Liver (tissue), 9 donors: ENCODE measurements around the gene C3orf80. TPM values are rescaled to one million over a fixed set of nuclear protein-coding genes. Genes with fewer than 3 reads are reported as not detected.
A peak's percentile ranks its signal among the peaks of the same experiment; 100 is the strongest.

Source experiments
- DNase-seq: peaks from one replicate; pipeline ENCODE4 v3.0.0-alpha.2; 2017; ENCODE audit warnings: low spot score
- H3K27ac ChIP-seq, 2 donors: one replicate each; pipeline ENCODE4 v1.7.0; 2013; ENCODE audit warnings: inconsistent platforms in 2 of 2, low read length in 2 of 2, control low read depth in 1 of 2, low read depth in 1 of 2, mild to moderate bottlenecking in 1 of 2
- H3K27me3 ChIP-seq, 4 donors: one replicate each; pipeline versions ENCODE4 v1.6.1 to v1.7.0; 2013; ENCODE audit warnings: low read length in 3 of 4, inconsistent platforms in 1 of 4, mild to moderate bottlenecking in 1 of 4, moderate library complexity in 1 of 4; ENCODE audit not compliant: control insufficient read depth in 4 of 4, insufficient read depth in 4 of 4
- H3K36me3 ChIP-seq, 4 donors: one replicate each; pipeline versions ENCODE4 v1.6.1 to v1.7.0; 2013; ENCODE audit warnings: low read length in 3 of 4, mild to moderate bottlenecking in 3 of 4, low read depth in 1 of 4, moderate library complexity in 1 of 4; ENCODE audit not compliant: control insufficient read depth in 4 of 4, insufficient read depth in 3 of 4
- H3K4me1 ChIP-seq, 4 donors: one replicate each; pipeline versions ENCODE4 v1.6.1 to v1.7.0; 2013; ENCODE audit warnings: low read length in 3 of 4, mild to moderate bottlenecking in 3 of 4, moderate library complexity in 1 of 4; ENCODE audit not compliant: control insufficient read depth in 4 of 4, insufficient read depth in 4 of 4
- H3K4me3 ChIP-seq, 3 donors: one replicate each; pipeline versions ENCODE4 v1.6.1 to v1.7.0; 2013; ENCODE audit warnings: low read length in 3 of 3, control low read depth in 1 of 3, low read depth in 1 of 3, mild to moderate bottlenecking in 1 of 3
- H3K9ac ChIP-seq, 2 donors: one replicate each; pipeline ENCODE4 v1.7.0; 2013; ENCODE audit warnings: low read length in 2 of 2, mild to moderate bottlenecking in 2 of 2, moderate library complexity in 2 of 2, control low read depth in 1 of 2, low read depth in 1 of 2
- H3K9me3 ChIP-seq, 4 donors: one replicate each; pipeline versions ENCODE4 v1.6.1 to v1.7.0; 2013; ENCODE audit warnings: low read length in 3 of 4; ENCODE audit not compliant: control insufficient read depth in 4 of 4
- EGR1 ChIP-seq, 2 donors: IDR thresholded peaks; 2 replicates each; pipeline ENCODE4 v1.6.1; 2016 to 2018; ENCODE audit warnings: antibody characterized with exemption in 2 of 2, low read depth in 2 of 2
- FOXA1 ChIP-seq: IDR thresholded peaks from 2 replicates; pipeline ENCODE4 v1.6.1; 2016; ENCODE audit warnings: antibody characterized with exemption
- FOXA2 ChIP-seq: IDR thresholded peaks from 2 replicates; pipeline ENCODE4 v1.6.1; 2016; ENCODE audit warnings: antibody characterized with exemption
- GABPA ChIP-seq, 2 donors: IDR thresholded peaks in 1 of 2; conservative IDR thresholded peaks in 1 of 2; 2 replicates each; pipeline ENCODE4 v1.6.1; 2016; ENCODE audit warnings: antibody characterized with exemption in 2 of 2, mild to moderate bottlenecking in 1 of 2, moderate library complexity in 1 of 2
- HNF4A ChIP-seq, 2 donors: conservative IDR thresholded peaks; 2 replicates each; pipeline ENCODE4 v1.6.1; 2016; ENCODE audit warnings: antibody characterized with exemption in 2 of 2, mild to moderate bottlenecking in 2 of 2
- HNF4G ChIP-seq: IDR thresholded peaks from 2 replicates; pipeline ENCODE4 v1.6.1; 2016; ENCODE audit warnings: antibody characterized with exemption
- JUND ChIP-seq, 2 donors: IDR thresholded peaks; 2 replicates each; pipeline ENCODE4 v1.6.1; 2016; ENCODE audit warnings: antibody characterized with exemption in 2 of 2
- MAX ChIP-seq: IDR thresholded peaks from 2 replicates; pipeline ENCODE4 v1.6.1; 2016; ENCODE audit warnings: antibody characterized with exemption
- NR2F2 ChIP-seq: IDR thresholded peaks from 2 replicates; pipeline ENCODE4 v1.6.1; 2016; ENCODE audit warnings: antibody characterized with exemption
- RAD21 ChIP-seq, 2 donors: IDR thresholded peaks; 2 replicates each; pipeline ENCODE4 v1.6.1; 2016; ENCODE audit warnings: antibody characterized with exemption in 2 of 2, mild to moderate bottlenecking in 2 of 2
- RXRA ChIP-seq, 2 donors: IDR thresholded peaks; 2 replicates each; pipeline ENCODE4 v1.6.1; 2017 to 2018; ENCODE audit warnings: antibody characterized with exemption in 2 of 2, mild to moderate bottlenecking in 1 of 2
- SP1 ChIP-seq: IDR thresholded peaks from 2 replicates; pipeline ENCODE4 v1.6.1; 2018; ENCODE audit warnings: antibody characterized with exemption, mild to moderate bottlenecking
- TAF1 ChIP-seq: conservative IDR thresholded peaks from 2 replicates; pipeline ENCODE4 v1.6.1; 2016; ENCODE audit warnings: antibody characterized with exemption, mild to moderate bottlenecking
- YY1 ChIP-seq: IDR thresholded peaks from 2 replicates; pipeline ENCODE4 v1.6.1; 2016; ENCODE audit warnings: antibody characterized with exemption, mild to moderate bottlenecking
- ZBTB33 ChIP-seq: IDR thresholded peaks from 2 replicates; pipeline ENCODE4 v1.6.1; 2016; ENCODE audit warnings: antibody characterized with exemption
- WGBS: extraction: QIAGEN DNeasy Blood & Tissue Kit; methylation state at CpG from one replicate; pipeline ENCODE4 v1.1.7; 2013; 5-methylcytosine and 5-hydroxymethylcytosine counted together
- polyA plus RNA-seq, 2 donors: library from polyadenylated mRNA; stranded (reverse) in 1 of 2; unstranded in 1 of 2; fragments of 200-250 nt in 1 of 2; fragments of >200 nt in 1 of 2; fragmentation: Nextera tagmentation in 1 of 2; extraction: Ambion mirVana in 1 of 2; gene quantifications; one replicate each; pipeline versions ENCODE4 v1.2.1 to v1.2.3, GENCODE V29; 2013 to 2015
- total RNA-seq, 2 donors: library from RNA; depleted of rRNA; stranded (reverse); fragments of >200 nt; gene quantifications; one replicate each; pipeline ENCODE4 v1.2.3, GENCODE V29; 2014
- TF ChIP-seq, protein P1 (sequence below): IDR thresholded peaks from 2 replicates; pipeline ENCODE4 v1.6.1; 2016; ENCODE audit warnings: antibody characterized with exemption, mild to moderate bottlenecking
- TF ChIP-seq, protein P2 (sequence below): IDR thresholded peaks from 2 replicates; pipeline ENCODE4 v1.6.1; 2016; ENCODE audit warnings: antibody characterized with exemption
- TF ChIP-seq, protein P3 (sequence below): fragments of 150-350 bp; IDR thresholded peaks from 2 replicates; pipeline ENCODE4 v1.5.1; 2017; ENCODE audit warnings: improper control_type of control experiment, low read depth, low read length; ENCODE audit not compliant: missing input control
- donor health status: healthy.
- donor health status: healthy.
- donor health status: healthy.
- donor health status: healthy.
- donor health status: healthy.

The C3orf80 gene
- total and polyA plus RNA-seq, 4 donors, result 0.46 to 1.4 (median 0.50) TPM

DNA sequence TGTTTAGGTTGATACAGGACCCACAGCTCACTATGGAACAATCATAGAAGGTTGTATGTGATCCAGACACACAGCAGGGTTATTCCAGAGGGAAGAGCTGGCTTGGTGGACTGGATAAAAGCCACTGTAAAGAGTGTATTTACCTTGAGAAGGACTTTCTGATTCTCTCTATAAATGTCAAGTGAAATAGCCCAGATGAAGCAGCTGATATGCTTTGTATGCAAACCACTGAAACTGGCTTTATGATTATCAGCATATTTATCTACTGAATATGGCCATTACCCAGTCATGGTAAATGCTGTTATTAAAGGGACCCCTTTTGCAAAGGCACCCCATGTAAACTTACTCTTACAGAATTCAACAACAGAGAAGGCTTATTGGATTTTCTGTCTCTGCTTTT, 28.1 kb downstream of the C3orf80 start (continued):
- TF ChIP-seq, protein P1, sequence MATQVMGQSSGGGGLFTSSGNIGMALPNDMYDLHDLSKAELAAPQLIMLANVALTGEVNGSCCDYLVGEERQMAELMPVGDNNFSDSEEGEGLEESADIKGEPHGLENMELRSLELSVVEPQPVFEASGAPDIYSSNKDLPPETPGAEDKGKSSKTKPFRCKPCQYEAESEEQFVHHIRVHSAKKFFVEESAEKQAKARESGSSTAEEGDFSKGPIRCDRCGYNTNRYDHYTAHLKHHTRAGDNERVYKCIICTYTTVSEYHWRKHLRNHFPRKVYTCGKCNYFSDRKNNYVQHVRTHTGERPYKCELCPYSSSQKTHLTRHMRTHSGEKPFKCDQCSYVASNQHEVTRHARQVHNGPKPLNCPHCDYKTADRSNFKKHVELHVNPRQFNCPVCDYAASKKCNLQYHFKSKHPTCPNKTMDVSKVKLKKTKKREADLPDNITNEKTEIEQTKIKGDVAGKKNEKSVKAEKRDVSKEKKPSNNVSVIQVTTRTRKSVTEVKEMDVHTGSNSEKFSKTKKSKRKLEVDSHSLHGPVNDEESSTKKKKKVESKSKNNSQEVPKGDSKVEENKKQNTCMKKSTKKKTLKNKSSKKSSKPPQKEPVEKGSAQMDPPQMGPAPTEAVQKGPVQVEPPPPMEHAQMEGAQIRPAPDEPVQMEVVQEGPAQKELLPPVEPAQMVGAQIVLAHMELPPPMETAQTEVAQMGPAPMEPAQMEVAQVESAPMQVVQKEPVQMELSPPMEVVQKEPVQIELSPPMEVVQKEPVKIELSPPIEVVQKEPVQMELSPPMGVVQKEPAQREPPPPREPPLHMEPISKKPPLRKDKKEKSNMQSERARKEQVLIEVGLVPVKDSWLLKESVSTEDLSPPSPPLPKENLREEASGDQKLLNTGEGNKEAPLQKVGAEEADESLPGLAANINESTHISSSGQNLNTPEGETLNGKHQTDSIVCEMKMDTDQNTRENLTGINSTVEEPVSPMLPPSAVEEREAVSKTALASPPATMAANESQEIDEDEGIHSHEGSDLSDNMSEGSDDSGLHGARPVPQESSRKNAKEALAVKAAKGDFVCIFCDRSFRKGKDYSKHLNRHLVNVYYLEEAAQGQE, result no peak
- no peak for TF ChIP-seq FOXA2
- no peak for TF ChIP-seq HNF4A (conservative IDR thresholded peaks at IDR 0.05)
- TF ChIP-seq RXRA (IDR thresholded peaks at IDR 0.05), result no peak

- no peak for DNase-seq
- WGBS, result 21% methylated on average over 2 of the region's 2 CpGs
- Histone ChIP-seq H3K4me1 (peaks cover 1 to 11% (median 11%) of the 10 kb centered on the region in 4 donors), H3K27ac (no peak overlapping the region), H3K9me3 (no peaks in the 10 kb centered on the region), H3K4me3 (no peak overlapping the region), H3K9ac (no peak overlapping the region), H3K36me3 (no peaks in the 10 kb centered on the region), H3K27me3 (no peaks in the 10 kb centered on the region)
- TF ChIP-seq YY1 (peak; percentile 49), JUND (IDR thresholded peaks at IDR 0.05) (peak in 1 of 2 donors; percentile 16), RXRA (IDR thresholded peaks at IDR 0.05) (peak in 1 of 2 donors; percentile 50), MAX (no peak), HNF4A (conservative IDR thresholded peaks at IDR 0.05) (peak; percentile 34 to 58)
These were observed 32.4 kb downstream of the C3orf80 start for GRCh38 chr3:160257606-160258005.

DNA sequence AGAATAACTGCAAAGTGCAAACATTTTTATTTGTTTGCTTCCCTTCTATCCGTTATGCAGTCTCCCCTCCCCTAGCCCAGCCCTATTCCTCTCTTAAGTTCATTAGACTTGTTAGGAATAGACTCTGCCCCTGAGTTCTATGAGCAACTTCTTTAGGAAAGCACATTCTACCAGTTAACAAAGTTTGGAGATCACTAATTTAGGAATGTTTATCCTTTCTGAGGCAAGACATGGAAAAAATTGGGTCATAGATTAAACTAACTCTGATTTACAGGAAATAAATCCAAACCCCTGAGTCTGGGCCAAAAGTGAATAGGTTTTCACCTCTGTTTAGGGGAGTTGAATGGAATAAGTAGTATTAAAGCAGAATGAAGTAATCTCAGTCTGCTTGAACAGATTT, 34.4 kb downstream of the C3orf80 start:
- Histone ChIP-seq H3K9ac (no peak overlapping the region), H3K4me3 (peak overlapping the region in 1 of 3 donors; percentile 29), H3K27ac (peak overlapping the region; percentile 5 to 54), H3K27me3 (no peaks in the 10 kb centered on the region), H3K36me3 (no peaks in the 10 kb centered on the region), H3K4me1 (peaks cover 1 to 11% (median 11%) of the 10 kb centered on the region in 4 donors), H3K9me3 (no peaks in the 10 kb centered on the region)
- TF ChIP-seq RAD21 (IDR thresholded peaks at IDR 0.05) (peak; percentile 40 to 54), TAF1 (no peak), FOXA1 (no peak), JUND (IDR thresholded peaks at IDR 0.05) (peak; percentile 94 to 96), HNF4G (peak; percentile 94), RXRA (IDR thresholded peaks at IDR 0.05) (peak; percentile 92 to 94), GABPA (IDR thresholded peaks at IDR 0.05 in 1 of 2, conservative IDR thresholded peaks at IDR 0.05 in 1 of 2) (peak in 1 of 2 donors; percentile 16), SP1 (peak; percentile 97), ZBTB33 (peak; percentile 76), NR2F2 (peak; percentile 74), MAX (peak; percentile 80), FOXA2 (peak; percentile 38), HNF4A (conservative IDR thresholded peaks at IDR 0.05) (peak; percentile 99 to 100), EGR1 (IDR thresholded peaks at IDR 0.05; ENCODE audit: low read depth in 2 of 2) (peak; percentile 55 to 81), YY1 (peak; percentile 60)
- TF ChIP-seq, protein P2, sequence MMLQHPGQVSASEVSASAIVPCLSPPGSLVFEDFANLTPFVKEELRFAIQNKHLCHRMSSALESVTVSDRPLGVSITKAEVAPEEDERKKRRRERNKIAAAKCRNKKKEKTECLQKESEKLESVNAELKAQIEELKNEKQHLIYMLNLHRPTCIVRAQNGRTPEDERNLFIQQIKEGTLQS, result peak; percentile 68
- TF ChIP-seq, protein P1, result peak; percentile 58
- TF ChIP-seq, protein P3, sequence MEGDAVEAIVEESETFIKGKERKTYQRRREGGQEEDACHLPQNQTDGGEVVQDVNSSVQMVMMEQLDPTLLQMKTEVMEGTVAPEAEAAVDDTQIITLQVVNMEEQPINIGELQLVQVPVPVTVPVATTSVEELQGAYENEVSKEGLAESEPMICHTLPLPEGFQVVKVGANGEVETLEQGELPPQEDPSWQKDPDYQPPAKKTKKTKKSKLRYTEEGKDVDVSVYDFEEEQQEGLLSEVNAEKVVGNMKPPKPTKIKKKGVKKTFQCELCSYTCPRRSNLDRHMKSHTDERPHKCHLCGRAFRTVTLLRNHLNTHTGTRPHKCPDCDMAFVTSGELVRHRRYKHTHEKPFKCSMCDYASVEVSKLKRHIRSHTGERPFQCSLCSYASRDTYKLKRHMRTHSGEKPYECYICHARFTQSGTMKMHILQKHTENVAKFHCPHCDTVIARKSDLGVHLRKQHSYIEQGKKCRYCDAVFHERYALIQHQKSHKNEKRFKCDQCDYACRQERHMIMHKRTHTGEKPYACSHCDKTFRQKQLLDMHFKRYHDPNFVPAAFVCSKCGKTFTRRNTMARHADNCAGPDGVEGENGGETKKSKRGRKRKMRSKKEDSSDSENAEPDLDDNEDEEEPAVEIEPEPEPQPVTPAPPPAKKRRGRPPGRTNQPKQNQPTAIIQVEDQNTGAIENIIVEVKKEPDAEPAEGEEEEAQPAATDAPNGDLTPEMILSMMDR, result no peak
- no peak for DNase-seq
- WGBS, result 31% methylated on average over 1 of the region's 1 CpG
